NB4 (cell line): ENCODE measurements around the gene CFAP299.

Source experiments
- DNase-seq: peaks from one replicate; pipeline ENCODE4 v3.0.0; 2010; ENCODE audit warnings: low read depth
- H3K4me3 ChIP-seq: one replicate; pipeline ENCODE4 v1.5.1; 2011; ENCODE audit warnings: mild to moderate bottlenecking, low read depth, low read length, moderate library complexity
- MYC ChIP-seq: IDR thresholded peaks from 2 replicates; pipeline ENCODE4 v1.6.1; 2011; ENCODE audit warnings: low read depth, low read length
- POLR2A ChIP-seq: IDR thresholded peaks from 2 replicates; pipeline ENCODE4 v1.6.1; 2011; ENCODE audit warnings: mild to moderate bottlenecking; ENCODE audit not compliant: insufficient read length; ENCODE audit errors: extremely low read depth
- TF ChIP-seq, protein P1 (sequence below): IDR thresholded peaks from one replicate; pipeline ENCODE4 v1.5.1; 2012; ENCODE audit warnings: low read depth, low read length
- TF ChIP-seq, protein P2 (sequence below): IDR thresholded peaks from 2 replicates; pipeline ENCODE4 v1.6.1; 2011; ENCODE audit warnings: low read depth, low read length

CFAP299 gene

DNA sequence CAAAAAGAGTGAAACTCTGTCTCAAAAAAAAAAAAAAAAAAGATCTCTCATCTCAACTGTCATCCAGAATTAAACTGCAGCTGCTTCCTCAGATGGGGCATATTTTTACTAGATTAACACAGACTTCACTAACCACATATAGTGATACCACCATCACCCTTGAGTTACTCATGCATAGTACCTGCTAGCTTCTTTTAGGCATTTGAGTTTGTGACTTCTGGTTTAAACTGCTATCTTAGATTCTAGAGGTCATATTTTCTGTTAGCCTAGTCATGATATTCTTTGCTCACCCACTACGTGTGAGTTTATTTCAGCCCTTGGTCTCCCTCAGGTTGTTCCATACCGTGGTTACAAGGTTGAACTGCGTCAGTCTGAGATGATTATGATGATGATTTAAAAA lies 540.1 kb downstream of the CFAP299 start:
- H3K4me3 ChIP-seq, result no peak overlapping the region
- TF ChIP-seq, protein P1, sequence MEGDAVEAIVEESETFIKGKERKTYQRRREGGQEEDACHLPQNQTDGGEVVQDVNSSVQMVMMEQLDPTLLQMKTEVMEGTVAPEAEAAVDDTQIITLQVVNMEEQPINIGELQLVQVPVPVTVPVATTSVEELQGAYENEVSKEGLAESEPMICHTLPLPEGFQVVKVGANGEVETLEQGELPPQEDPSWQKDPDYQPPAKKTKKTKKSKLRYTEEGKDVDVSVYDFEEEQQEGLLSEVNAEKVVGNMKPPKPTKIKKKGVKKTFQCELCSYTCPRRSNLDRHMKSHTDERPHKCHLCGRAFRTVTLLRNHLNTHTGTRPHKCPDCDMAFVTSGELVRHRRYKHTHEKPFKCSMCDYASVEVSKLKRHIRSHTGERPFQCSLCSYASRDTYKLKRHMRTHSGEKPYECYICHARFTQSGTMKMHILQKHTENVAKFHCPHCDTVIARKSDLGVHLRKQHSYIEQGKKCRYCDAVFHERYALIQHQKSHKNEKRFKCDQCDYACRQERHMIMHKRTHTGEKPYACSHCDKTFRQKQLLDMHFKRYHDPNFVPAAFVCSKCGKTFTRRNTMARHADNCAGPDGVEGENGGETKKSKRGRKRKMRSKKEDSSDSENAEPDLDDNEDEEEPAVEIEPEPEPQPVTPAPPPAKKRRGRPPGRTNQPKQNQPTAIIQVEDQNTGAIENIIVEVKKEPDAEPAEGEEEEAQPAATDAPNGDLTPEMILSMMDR, result no peak
- TF ChIP-seq, protein P2, sequence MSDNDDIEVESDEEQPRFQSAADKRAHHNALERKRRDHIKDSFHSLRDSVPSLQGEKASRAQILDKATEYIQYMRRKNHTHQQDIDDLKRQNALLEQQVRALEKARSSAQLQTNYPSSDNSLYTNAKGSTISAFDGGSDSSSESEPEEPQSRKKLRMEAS, result no peak
- no peak for TF ChIP-seq POLR2A
- no peak for TF ChIP-seq MYC
- DNase-seq, result no peak

DNA sequence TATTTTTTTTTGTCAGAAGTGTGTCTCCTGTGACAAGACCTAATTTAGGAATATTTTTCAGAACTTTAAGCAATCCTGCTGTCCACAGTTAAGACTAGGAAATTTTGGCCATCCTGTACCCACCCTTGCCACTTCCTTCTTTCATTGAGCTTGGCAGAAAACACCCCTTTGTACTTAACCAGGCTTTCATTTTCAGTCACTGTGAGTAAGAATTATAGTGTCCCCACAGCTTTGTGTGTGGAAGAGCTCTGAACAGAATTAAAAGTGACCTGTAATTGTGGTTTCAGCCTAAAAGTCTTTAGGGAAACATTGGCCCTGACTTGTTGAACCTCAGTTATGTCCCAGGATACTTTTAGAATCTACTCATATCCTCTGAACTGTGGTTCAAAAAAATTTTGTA lies 541.3 kb downstream of the CFAP299 start:
- no peak for DNase-seq
- H3K4me3 ChIP-seq, result no peak overlapping the region
- TF ChIP-seq, protein P2, result no peak
- no peak for TF ChIP-seq MYC
- TF ChIP-seq, protein P1, result no peak

DNA sequence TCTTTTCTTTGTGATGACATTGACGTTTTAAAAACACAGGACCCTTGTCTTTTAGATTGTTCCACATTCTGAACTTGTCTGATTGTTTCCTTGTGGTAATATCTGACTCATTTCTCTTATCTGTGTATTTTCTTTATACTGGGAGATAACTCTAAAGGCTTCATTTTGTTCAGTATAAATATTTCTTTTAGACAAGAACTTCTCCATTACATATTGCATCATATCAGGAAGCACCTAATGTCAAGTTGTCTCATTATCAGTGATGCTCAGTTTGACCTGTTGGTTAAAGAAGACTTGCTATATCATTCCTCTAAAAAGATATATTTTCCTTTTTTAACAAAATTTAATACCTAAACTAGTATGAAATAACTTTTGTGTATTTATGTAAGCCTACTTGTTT lies 542.7 kb downstream of the CFAP299 start:
- H3K4me3 ChIP-seq, result no peak overlapping the region
- DNase-seq, result no peak
- TF ChIP-seq POLR2A (no peak), MYC (no peak)
- TF ChIP-seq, protein P2, result no peak
- TF ChIP-seq, protein P1, result no peak

DNA sequence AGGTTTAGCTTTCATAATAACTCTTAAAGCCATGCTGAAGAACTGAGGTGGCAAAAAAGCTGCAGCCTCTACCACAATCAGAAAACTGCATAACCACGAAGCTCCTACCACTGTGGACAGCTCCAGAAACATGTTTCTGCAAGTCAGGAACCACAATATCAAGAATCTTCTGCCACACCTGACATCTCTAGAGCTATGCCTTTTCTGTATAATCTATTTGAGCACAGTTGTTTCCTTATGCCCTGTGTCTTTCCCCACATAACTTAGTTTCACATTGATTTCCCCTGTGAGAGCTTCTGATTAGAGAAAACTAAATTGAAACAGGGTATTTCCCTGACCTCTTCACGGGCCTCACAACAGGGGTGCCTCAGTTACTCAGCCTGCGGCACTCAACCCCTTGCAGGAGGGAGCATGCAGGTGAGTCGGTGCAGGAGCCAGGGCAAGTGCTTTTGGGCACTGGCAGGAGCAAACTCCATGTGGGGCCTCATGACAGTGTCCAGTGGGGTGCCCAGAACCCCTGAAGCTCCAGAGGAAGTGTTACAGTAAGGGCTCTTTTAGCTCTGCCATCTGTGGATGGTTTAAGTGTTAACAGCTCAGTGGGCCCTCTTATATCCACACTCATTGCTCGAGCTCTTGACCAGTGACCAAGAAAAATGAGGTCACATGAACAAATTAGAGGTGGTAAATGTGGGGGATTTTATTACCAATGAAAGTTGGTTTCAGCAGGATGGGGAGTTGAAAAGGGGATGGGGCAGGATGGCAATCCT lies 562.2 kb downstream of the CFAP299 start:
- no peak for DNase-seq
- TF ChIP-seq MYC (no peak), POLR2A (no peak)
- TF ChIP-seq, protein P2, result no peak
- TF ChIP-seq, protein P1, result no peak
- no peak overlapping the region for H3K4me3 ChIP-seq

DNA sequence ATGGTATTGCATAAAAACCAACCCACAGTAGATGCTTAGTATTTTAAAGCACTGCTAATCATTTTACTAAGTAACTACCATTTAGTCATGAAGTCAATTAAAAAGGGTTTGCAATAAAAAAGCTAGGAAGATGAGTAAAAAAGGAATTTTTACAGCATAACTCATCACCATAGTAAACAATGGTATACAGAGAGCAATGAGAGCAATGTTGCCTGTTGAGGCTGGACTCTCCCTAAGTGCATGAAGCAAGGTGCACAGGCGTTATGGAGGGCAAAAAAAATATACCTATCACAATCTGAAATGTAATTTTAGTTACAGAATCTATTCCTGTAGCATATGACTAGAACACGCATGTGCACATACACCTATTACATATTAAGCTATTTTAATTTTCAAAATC lies 565.4 kb downstream of the CFAP299 start:
- no peak overlapping the region for H3K4me3 ChIP-seq
- TF ChIP-seq MYC, result no peak
- TF ChIP-seq POLR2A, result no peak
- TF ChIP-seq, protein P2, result no peak
- TF ChIP-seq, protein P1, result no peak
- DNase-seq, result no peak

DNA sequence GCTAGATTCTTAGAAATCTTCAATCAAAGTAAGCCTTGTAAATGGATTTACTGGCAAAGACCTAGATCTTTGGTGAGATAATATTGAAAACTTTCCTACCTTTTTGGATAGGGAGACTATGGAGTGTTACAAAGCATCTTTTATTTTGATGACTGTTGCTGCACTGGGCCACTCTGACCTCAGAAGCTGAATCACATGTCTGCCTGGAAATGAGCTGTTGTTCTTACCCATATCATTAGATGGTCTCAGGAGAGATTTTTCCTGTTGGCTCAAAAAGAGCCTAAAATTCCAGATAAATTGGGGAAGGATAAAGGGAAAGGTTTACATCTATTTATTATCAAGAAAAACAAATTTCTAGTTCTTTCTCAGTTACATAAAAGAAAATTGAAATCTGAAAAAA lies 567.5 kb downstream of the CFAP299 start:
- DNase-seq, result no peak
- no peak for TF ChIP-seq POLR2A
- TF ChIP-seq, protein P1, result no peak
- TF ChIP-seq, protein P2, result no peak
- TF ChIP-seq MYC, result no peak
- no peak overlapping the region for H3K4me3 ChIP-seq
